Neural progenitor cell (in vitro differentiated cells): ENCODE measurements around the gene RGS6. TPM values are rescaled to one million over a fixed set of nuclear protein-coding genes. Genes with fewer than 3 reads are reported as not detected.

ENCODE experiments used
- DNase-seq: peaks from one replicate; pipeline ENCODE4 v3.0.0-alpha.2; 2016; ENCODE audit warnings: low spot score
- H2AFZ ChIP-seq: fragments of 200-600 bp; sonication (generic); replicated peaks from 2 replicates; pipeline ENCODE4 v1.6.1; 2016; ENCODE audit warnings: antibody characterized with exemption
- H3F3A ChIP-seq: fragments of 200-600 bp; sonication (generic); 2 replicates; pipeline ENCODE4 v1.6.1; 2016; ENCODE audit warnings: antibody characterized with exemption, low read depth
- H3K27ac ChIP-seq: fragments of 200-600 bp; sonication (generic); 2 replicates; pipeline ENCODE4 v1.5.1; 2016; ENCODE audit warnings: mild to moderate bottlenecking
- H3K27me3 ChIP-seq: fragments of 200-600 bp; sonication (generic); 2 replicates; pipeline ENCODE4 v1.6.1; 2016; ENCODE audit warnings: mild to moderate bottlenecking, moderate library complexity
- H3K36me3 ChIP-seq: fragments of 200-600 bp; sonication (generic); 2 replicates; pipeline ENCODE4 v1.5.1; 2016
- H3K4me1 ChIP-seq: fragments of 200-600 bp; sonication (generic); 2 replicates; pipeline ENCODE4 v1.6.1; 2016; ENCODE audit warnings: mixed run types
- H3K4me2 ChIP-seq: fragments of 200-600 bp; sonication (generic); 2 replicates; pipeline ENCODE4 v1.6.1; 2016
- H3K4me3 ChIP-seq: fragments of 200-600 bp; sonication (generic); 2 replicates; pipeline ENCODE4 v1.5.1; 2016
- H3K79me2 ChIP-seq: fragments of 200-600 bp; sonication (generic); 2 replicates; pipeline ENCODE4 v1.6.1; 2016; ENCODE audit warnings: low read depth
- H3K9ac ChIP-seq: fragments of 200-600 bp; sonication (generic); 2 replicates; pipeline ENCODE4 v1.6.1; 2016
- H3K9me3 ChIP-seq: fragments of 200-600 bp; sonication (generic); 2 replicates; pipeline ENCODE4 v1.5.1; 2016; ENCODE audit warnings: low read depth
- H4K20me1 ChIP-seq: fragments of 200-600 bp; sonication (generic); 2 replicates; pipeline ENCODE4 v1.6.1; 2016; ENCODE audit warnings: low read depth
- H3K27ac Mint-ChIP-seq: 3 replicates; pipeline ENCODE4 v1.8.0; 2021; ENCODE audit warnings: mixed read lengths
- H3K27me3 Mint-ChIP-seq: 2 replicates; pipeline ENCODE4 v1.8.0; 2022; ENCODE audit warnings: low read depth, mild to moderate bottlenecking, inconsistent platforms, moderate library complexity, mixed read lengths; ENCODE audit not compliant: insufficient read depth
- H3K36me3 Mint-ChIP-seq: 3 replicates; pipeline ENCODE4 v1.8.0; 2021; ENCODE audit warnings: mixed read lengths
- H3K4me1 Mint-ChIP-seq: 3 replicates; pipeline ENCODE4 v1.8.0; 2021; ENCODE audit warnings: mixed read lengths
- H3K4me3 Mint-ChIP-seq: 3 replicates; pipeline ENCODE4 v1.8.0; 2021; ENCODE audit warnings: mild to moderate bottlenecking, moderate library complexity, mixed read lengths
- H3K9me3 Mint-ChIP-seq: 3 replicates; pipeline ENCODE4 v1.8.0; 2020; ENCODE audit warnings: mixed read lengths
- CTCF ChIP-seq: fragments of 200-600 bp; sonication (generic); IDR thresholded peaks from 2 replicates; pipeline ENCODE4 v1.5.1; 2017; ENCODE audit warnings: antibody characterized with exemption, mild to moderate bottlenecking
- EZH2 ChIP-seq: fragments of 200-600 bp; sonication (generic); IDR thresholded peaks from 2 replicates; pipeline ENCODE4 v1.6.1; 2017; ENCODE audit warnings: antibody characterized with exemption, mild to moderate bottlenecking, moderate library complexity
- EZH2phosphoT487 ChIP-seq: fragments of 200-600 bp; sonication (generic); IDR thresholded peaks from 2 replicates; pipeline ENCODE4 v1.6.1; 2017; ENCODE audit warnings: antibody characterized with exemption
- total RNA-seq: library from RNA; depleted of rRNA; stranded (reverse); fragments of >200 nt; gene quantifications from 2 replicates; pipeline ENCODE4 v1.2.3, GENCODE V29; 2015; ENCODE audit warnings: low replicate concordance

RGS6 gene
- total RNA-seq, 1 donor from 2014 or later = 0.80 TPM

- Mint-ChIP-seq H3K27me3 (peaks cover 2% of the 10 kb centered on the region), H3K27ac (no peak overlapping the region), H3K4me1 (peaks cover 14% of the 10 kb centered on the region), H3K36me3 (no peaks in the 10 kb centered on the region), H3K9me3 (no peaks in the 10 kb centered on the region), H3K4me3 (no peak overlapping the region)
- Histone ChIP-seq H3K79me2 (no peaks in the 10 kb centered on the region), H3F3A (no peaks in the 10 kb centered on the region), H2AFZ (no peak overlapping the region), H3K9ac (no peak overlapping the region), H3K27me3 (no peaks in the 10 kb centered on the region), H3K4me3 (no peak overlapping the region), H4K20me1 (no peaks in the 10 kb centered on the region), H3K9me3 (no peaks in the 10 kb centered on the region), H3K4me1 (no peaks in the 10 kb centered on the region), H3K4me2 (no peak overlapping the region), H3K27ac (no peak overlapping the region), H3K36me3 (no peaks in the 10 kb centered on the region)
- DNase-seq = no peak
- no peak for TF ChIP-seq EZH2
- TF ChIP-seq CTCF = no peak
- no peak for TF ChIP-seq EZH2phosphoT487
Observed at GRCh38 chr14:72512281-72512680, 580.1 kb downstream of the RGS6 start.

GRCh38 chr14:72512925-72513324, 580.7 kb downstream of the RGS6 start:
- no peaks in the 10 kb centered on the region for H4K20me1 ChIP-seq
- no peaks in the 10 kb centered on the region for H3K9me3 ChIP-seq
- no peak overlapping the region for H2AFZ ChIP-seq
- no peaks in the 10 kb centered on the region for H3K36me3 ChIP-seq
- no peak overlapping the region for H3K4me3 Mint-ChIP-seq
- DNase-seq = no peak
- no peak overlapping the region for H3K9ac ChIP-seq
- H3K79me2 ChIP-seq = no peaks in the 10 kb centered on the region
- no peaks in the 10 kb centered on the region for H3K9me3 Mint-ChIP-seq
- H3K4me2 ChIP-seq = no peak overlapping the region
- H3K27me3 Mint-ChIP-seq = peaks cover 2% of the 10 kb centered on the region
- H3K36me3 Mint-ChIP-seq = no peaks in the 10 kb centered on the region
- H3K4me1 ChIP-seq = no peaks in the 10 kb centered on the region
- no peak overlapping the region for H3K27ac Mint-ChIP-seq
- no peaks in the 10 kb centered on the region for H3F3A ChIP-seq
- H3K4me3 ChIP-seq = no peak overlapping the region
- peaks cover 18% of the 10 kb centered on the region for H3K4me1 Mint-ChIP-seq
- no peak overlapping the region for H3K27ac ChIP-seq
- H3K27me3 ChIP-seq = no peaks in the 10 kb centered on the region
- TF ChIP-seq CTCF (no peak), EZH2phosphoT487 (no peak), EZH2 (no peak)

DNA sequence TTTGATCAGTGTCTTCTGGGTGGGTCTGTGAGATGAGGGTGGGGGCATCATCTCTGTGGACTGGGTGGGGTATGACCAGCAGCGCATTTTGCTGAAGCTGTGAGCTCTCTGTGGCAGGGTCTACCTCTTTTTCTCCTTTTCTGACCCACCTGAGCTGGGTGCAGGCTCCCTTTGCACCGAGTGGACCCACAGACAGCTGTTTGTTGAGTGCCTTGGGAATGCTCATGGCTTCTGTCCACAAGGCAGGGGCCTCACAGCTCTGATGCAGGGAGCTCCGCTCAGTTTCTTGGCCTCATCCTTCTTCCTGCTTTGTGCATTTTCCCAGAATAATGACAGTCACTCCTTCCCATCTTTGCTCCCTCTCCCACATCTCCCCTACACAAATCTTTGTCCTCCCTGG, 581.1 kb downstream of the RGS6 start:
- no peaks in the 10 kb centered on the region for H3K27me3 ChIP-seq
- H3K4me1 Mint-ChIP-seq = peaks cover 18% of the 10 kb centered on the region
- peak overlapping the region; percentile 42 for H3K27ac Mint-ChIP-seq
- H3K36me3 Mint-ChIP-seq = no peaks in the 10 kb centered on the region
- peak overlapping the region; percentile 12 for H2AFZ ChIP-seq
- no peak overlapping the region for H3K9ac ChIP-seq
- H4K20me1 ChIP-seq = no peaks in the 10 kb centered on the region
- H3K4me3 ChIP-seq = no peak overlapping the region
- no peaks in the 10 kb centered on the region for H3K36me3 ChIP-seq
- DNase-seq = no peak
- H3K4me3 Mint-ChIP-seq = no peak overlapping the region
- no peak overlapping the region for H3K4me2 ChIP-seq
- H3K9me3 Mint-ChIP-seq = no peaks in the 10 kb centered on the region
- no peaks in the 10 kb centered on the region for H3K9me3 ChIP-seq
- no peaks in the 10 kb centered on the region for H3K79me2 ChIP-seq
- H3K27ac ChIP-seq = no peak overlapping the region
- no peaks in the 10 kb centered on the region for H3F3A ChIP-seq
- peaks cover 2% of the 10 kb centered on the region for H3K27me3 Mint-ChIP-seq
- TF ChIP-seq EZH2phosphoT487 = no peak
- no peak for TF ChIP-seq EZH2
- TF ChIP-seq CTCF = no peak
- H3K4me1 ChIP-seq = no peaks in the 10 kb centered on the region
